GM21423 (cell line): Measurements from ENCODE around the gene SLC22A14.
"Not testable (repeated sequence)": the region's sequence is repeated elsewhere in the genome, so short reads cannot be mapped to it uniquely, and the experiment has no call there.

Experiments
- ATAC-seq: cut with Tn5 transposase; IDR thresholded peaks from one replicate; pipeline ENCODE4 v1.9.1; 2021; ENCODE audit warnings: mild to moderate bottlenecking, moderate library complexity; ENCODE audit not compliant: unreplicated experiment

The SLC22A14 gene

DNA sequence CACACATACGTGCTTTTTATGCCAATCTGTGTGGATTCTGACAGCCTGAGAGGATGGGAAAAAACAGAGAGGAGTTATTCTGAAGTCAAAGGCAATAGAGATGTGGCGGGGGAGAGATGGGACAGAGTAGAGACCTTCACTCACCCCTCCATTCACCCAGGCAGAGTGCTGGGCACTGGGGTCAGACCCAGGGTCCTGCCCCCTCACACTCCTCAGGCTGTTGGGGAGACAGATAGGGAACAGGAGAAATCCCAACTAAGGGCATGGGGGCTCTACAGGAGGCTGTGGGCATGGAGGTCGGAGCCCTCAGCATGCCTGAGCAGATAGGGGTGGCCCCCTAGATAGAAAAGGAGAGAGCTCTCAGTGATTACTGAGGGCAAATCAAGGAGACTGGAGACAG is 30.3 kb downstream of the SLC22A14 start:
- no peak for ATAC-seq

DNA sequence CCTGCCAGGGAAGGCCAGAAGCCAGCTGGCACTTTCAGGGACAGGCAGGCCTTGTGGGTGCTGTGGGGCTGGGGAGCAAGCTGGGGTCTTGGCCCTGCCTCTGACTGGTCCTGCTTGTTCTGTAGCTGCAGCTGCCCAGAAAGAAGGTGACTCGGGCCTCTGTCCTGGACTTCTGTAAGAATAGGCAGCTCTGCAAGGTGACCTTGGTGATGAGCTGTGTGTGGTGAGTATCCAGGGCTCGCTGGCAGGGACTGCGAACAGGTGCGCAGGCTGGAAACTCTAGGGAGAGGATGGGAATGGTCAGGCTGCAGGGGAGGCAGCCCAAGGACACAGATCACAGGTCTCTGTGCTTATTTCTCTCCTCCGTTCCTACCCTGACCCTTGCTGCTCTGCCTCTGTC is 31.2 kb downstream of the SLC22A14 start:
- no peak for ATAC-seq

DNA sequence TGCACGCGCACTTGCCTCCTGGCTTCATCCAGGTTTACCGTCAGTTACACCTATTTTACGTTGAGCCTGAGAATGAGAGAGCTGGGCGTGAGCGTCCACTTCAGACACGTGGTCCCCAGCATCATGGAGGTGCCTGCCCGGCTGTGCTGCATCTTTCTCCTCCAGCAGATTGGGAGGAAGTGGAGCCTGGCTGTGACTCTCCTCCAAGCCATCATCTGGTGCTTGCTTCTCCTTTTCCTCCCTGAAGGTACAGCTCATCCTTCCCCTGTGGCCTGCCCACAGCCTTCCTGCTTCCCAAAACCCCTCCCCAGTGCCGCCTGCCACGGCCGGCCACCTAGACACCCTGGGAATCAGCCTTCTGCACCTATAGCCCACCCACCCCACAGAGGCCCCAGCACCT is 31.6 kb downstream of the SLC22A14 start:
- ATAC-seq, result no peak

DNA sequence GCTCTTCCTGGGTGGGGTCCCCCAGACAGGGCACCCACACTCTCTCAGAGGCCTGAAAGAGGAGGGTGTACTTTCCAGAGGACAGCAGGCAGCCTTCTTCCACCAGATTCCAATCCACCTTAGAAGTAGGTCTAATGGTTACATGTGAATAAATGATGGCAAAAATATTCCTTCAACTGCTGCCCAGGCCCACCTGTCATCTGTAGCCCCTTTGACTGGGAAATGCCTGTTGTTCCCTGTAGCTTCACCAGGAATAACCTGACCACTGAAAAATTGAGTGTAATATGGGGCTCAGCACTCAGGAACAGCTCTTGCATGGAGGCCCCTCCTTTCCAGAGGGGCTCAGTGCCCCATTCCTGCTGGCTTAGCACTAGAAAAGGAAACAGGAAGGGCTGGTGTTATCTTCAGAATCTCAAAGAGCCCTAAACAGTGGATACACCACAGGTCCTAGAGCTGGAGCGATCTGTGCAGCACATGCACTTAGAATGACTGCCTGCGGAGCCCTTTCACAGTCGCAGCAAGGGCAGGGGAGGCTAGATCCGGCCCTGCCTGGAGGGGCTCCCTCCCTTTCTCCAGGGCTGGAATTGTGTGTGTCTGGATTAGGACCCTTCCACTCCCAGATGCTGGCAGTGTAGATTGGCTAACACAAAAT is 32.1 kb downstream of the SLC22A14 start:
- no peak for ATAC-seq

DNA sequence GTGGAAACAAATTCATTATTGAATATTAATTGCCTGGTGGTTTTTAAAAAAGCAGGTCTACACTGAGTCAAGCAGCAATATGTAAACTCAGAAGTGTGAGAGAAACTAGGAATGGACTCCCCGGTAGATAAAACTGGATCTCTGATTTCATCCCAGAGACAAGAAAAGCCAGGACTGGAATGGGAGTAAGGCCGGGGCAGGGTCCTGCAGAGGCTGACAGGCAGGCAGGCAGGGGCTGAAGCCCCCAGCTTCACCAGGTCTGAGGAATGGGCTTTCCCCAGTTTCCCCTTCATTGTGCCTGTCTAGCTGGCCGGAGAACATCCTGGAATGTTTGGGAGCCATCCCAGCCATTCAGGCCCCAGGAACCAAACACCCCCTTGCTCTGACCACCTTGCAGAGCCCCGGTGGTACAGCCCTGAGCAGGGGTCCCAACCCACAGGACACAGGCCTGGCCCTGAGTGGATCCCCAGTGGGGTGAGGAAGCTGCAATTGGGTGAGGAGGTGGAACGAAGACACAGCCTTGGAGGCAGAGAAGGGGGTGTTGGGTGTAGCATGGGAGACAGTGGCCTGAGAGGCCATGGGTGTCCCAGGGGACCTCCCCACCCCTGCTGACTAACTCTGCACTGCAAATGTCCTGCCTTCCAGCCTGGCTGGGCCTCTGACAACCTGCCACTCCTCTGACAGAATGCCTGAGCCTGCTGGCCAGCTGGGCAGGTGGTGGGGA is 32.8 kb downstream of the SLC22A14 start:
- ATAC-seq, result no peak

DNA sequence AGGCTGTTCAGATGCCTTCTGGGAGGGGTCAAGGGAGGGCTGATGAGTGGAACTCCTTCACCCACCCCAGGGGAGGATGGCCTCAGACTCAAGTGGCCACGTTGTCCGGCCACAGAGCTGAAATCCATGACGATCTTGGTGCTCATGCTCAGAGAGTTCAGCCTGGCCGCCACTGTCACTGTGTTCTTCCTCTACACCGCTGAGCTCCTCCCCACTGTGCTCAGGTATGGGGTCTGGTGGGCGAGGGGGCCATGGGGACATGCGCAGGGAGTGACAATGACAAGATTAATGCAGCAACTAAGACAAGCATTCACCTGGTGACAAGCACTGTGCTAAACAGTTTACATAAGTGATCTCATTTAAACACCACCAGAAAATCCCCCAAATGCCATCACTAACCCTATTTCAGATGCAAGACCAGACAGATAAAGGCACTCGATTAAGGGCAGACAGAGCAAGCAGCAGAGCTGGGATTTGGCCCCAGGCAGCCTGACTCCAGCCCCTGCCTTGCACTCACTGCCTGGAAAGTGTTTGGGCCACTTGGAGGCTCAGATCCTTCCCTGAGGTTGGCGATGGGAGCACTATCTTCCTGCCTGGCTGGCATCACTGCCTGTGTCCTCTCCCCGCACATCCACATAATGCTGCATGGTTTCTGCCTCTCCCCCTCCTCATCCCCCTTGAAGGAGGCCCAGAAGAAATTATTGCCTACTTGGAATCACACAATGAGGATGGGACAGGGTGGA is 33.6 kb downstream of the SLC22A14 start:
- no peak for ATAC-seq

DNA sequence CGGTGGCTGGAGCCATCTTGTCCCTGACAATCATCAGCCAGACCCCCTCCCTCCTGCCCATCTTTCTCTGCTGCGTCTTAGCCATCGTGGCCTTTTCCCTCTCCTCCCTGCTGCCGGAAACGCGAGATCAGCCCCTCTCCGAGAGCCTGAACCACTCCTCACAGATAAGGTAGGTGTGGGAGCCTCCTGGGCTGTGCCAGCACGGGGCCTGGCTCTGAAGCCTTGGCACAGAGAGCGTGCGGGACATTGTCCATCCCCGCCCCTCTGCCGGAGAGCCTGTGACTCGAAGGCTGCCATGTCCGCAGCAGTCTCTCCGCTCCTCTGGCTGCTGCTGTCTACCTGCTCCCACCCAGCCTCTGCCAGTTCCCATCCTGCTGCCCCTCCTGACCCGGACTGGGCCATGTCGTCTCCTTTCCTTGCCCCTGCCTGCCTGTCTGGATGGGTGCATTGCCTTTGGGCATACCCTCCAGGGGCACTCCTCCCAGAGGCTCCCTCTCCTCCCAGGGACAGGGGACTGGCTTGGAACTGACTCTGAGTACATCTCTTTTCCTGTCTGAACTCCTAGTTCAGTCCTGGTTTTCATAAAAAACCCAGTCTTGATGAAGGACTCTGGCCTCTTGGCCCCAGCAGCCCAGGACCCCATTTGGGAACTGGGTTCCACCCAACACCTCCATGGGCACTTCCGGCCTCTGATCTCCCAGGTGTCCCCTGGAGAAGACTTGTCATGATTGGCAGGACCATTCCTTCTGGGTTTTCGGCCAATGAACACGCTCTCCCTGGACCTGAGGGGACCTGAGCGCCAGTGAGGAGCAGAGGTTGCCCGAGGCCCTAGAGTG is 34.5 kb downstream of the SLC22A14 start:
- no peak for ATAC-seq

DNA sequence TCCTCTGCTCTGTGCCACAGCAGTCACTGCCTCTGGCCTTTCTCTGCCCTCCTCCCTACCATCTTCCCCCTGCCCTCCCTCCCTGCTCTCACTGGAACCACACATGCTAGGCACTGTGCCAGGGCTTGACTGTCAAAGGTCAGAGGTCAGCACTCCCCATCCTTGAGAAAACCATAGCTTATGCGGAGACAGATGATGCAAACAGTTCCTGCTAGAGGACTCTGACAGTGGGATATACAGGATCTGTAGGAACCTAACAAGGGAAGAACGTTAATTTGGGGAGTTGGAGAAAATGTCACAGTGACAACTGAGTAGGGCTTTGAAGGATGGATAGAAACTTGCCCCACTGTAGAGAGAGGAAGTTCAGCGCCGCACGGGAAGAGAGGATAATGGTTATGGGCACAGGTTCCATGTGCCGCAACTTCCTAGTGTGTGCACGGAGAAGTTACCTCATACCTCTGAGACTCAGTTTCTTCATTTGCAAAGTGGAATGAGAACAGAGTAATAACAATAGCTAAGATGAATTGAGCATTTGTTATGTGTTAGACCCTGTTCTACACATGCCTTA is 35.2 kb downstream of the SLC22A14 start:
- no peak for ATAC-seq

DNA sequence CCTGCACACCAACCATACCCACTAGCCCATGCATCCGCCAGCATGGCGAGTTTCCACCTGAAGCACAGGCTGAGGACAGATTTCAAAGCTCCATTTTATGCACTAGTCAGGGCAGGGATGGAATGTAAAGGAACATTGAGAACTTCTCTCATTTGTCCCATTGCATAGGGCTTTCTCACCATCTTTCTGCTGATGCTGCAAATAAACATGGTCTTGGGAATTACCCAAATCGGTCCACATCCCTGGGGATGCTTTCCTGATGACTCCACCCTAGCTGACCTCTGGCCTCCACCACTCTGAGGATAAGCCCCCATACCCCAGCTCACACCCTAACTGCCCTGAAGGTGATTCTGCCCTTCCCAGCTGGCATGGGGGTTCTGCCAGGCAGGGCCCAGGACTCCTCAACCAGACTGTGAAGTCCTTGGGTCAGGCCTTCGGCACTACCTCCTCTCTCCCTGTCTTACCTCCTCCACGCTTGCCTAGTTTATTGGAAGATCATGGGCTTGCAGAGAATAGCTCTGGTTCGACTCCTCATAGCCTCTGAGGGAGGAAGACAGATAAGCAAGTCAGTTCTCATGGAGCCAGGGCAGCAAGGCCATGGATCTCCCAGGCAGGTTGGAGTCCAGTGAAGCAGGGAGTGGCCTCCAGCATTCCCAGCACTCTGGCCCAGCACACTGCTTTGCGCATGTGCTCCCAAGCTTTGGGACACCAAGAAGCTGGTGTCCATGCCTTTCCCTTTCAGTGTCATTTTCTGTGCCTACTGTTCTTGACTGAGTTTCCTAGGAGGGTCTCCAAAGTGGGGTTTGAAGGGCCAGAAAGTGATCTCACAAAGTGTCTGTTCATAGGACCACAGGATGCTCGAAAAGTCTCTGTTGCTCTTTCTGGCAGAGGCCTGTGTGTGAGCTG is 36.9 kb downstream of the SLC22A14 start:
- ATAC-seq, result no peak

DNA sequence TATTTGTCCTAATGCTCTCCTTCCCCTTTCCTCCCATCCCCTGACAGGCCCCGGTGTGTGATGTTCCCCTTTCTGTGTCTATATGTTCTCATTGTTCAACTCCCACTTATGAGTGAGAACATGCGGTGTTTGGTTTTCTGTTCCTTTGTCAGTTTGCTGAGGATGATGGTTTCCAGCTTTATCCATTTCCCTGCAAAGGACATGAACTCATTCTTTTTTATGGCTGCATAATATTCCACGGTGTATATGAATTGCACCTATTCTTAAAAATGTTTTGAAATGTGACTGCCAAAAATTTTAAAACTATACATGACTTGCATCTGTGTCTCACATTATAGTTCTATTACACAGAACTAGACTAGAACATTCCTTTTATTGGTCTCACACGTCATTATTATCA is 38.5 kb downstream of the SLC22A14 start:
- ATAC-seq, result not testable (repeated sequence)

DNA sequence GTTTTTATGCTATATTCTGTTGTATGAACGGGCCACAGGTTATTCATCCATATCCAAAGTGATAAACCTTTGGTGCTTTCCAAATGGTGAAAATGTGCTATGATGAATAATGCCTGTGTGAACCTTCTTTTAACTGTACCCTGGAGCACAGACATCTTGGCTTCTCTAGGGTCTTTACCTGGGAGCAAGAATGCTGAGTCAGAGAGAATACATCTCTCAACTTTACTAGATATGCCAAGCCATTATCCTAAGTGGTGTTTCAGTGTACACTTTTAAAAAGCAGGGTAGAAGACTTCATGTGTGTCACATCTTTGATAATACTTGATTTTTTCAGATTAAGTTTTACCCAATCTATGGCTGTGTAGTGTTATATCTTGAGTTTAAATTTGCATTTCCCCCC is 41.0 kb downstream of the SLC22A14 start:
- no peak for ATAC-seq

DNA sequence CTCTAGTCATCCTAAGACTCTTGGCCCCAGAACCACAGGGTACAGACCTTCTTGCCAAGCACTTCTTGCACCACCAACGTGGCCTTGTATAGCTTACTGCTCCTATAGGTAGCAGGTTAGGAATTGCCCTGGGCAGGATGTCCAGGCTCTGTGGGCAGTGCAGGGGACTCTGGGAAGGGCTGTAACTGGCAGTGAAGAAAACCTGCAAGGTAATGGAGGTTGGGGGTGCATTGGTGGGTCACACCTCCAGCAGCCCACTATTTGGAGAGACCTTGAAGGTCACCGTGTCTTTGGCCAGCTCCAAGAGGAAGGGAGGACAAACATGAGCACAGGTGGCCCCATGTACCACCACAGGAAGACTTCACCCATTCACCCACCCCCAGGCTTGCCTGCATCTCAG is 43.2 kb downstream of the SLC22A14 start:
- no peak for ATAC-seq

DNA sequence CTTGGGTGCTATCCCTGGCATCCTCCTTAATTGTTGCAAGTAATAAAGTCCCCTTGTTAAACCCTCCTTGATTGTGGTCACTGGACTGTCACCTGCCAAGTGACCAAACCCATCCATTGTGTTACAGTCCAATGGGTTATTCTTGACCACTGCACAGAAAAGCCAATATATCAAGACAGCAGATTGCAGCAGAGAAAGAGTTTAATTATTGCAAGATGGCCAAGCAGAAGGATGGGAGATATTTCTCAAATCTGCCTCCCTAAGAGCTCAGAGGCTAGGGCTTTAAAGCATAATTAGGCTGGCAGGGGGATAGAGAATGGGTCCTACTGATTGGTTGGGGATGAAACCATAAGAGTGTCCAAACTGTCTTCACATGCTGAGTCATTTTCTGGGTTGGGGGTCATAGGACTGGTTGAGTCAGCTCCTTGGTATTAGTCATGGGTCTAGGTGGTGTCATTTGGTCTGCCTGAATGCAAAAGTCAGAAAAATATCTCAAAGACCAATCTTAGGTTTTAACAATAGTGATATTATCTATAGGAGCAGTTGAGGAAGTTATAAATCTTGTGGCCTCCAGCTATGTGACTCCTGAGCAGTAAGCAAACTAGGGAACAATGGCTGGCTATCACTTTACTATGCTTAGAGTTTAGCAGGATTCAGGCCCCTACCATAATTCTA is 45.4 kb downstream of the SLC22A14 start:
- no peak for ATAC-seq

DNA sequence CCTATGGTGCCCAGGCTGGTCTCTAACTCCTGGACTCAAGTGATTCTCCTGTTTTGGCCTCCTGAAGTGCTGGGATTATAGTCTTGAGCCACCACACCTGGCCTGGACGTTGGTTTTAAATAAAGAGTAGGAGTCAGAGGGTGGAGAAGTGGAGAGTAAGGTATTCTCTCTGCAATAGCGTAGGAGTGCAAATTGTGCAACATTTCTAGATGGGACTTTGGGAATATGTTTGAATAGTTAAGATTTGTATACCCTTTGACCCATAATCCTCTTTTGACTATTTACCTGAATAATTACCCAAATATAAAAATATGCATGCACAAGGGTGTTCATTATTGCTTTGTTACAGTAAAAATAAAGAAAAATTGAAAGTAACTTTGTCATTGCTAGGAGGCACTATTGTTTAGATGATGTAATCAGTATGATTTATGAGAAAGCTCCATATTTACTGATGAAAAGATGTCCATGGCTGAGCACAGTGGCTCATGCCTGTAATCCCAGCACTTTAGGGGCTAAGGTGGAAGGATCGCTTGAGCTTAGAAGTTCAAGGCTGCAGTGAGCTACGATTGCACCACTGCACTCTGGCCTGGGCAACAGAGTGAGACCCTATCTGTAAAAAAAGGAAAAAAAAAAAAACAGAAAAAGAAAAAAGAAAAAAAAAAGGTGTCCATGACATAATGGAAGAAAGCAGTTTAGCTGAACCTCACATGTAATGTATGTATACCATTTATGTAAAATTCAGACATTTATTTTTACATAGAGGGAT is 49.3 kb downstream of the SLC22A14 start:
- no peak for ATAC-seq

DNA sequence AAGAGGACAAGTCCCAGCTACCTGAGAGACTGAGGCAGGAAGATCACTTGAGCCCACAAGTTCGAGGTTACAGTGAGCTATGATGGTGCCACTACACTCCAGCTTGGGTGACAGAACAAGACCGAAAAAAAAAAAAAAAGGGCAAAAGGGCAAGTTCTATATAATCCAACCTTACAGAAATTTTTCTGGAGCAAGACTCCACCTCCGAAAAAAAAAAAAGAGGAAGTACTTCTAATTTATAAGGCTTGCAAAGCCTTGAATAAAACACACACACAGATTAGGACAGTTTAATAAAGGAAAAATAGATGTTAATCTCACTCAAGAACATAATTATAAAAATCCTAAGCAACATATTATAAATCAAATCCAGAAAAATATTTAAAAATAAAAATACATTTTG is 50.1 kb downstream of the SLC22A14 start:
- ATAC-seq, result no peak

DNA sequence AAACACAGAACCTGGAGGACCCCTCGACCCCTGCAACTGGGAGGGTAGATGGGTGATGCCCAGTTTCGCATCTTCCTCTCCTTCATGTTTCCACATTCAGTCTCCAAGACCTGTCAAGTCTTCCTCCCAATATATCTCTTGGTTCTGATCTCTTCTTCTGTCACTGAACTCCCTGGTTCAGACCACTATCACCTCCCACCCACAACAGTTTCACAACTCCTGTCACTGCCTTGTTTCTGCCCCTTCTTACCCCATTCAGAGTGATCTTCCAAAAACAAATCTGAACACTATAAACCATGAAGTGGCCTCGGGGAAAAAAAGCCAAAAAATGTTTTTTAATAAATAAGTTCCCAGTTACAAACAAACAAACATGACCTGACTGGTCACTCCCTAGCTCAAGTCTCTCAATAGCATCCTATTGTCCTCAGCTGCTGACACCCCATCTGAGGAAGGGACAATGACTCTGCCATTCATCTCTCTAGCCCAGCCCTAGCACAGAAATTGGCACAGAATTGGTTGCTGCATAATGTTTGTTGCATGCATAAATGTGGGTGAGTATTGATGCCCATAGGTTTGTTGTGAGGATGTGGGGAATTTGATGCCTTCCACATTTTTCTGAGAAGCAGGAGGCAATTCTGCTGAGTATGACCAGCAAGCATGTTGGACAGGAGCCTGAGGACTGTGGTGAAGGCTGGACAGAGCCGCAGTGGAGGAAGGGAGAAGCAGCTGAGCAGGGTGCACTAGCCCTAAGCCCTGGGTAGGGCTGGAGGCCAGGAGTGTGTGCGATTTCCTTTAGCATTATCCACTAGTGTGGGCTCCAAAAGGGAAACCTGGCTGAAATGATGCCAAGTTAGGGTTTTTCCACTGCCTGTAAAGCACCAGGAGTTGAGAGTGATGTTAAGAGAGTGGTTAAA is 52.3 kb downstream of the SLC22A14 start:
- no peak for ATAC-seq

DNA sequence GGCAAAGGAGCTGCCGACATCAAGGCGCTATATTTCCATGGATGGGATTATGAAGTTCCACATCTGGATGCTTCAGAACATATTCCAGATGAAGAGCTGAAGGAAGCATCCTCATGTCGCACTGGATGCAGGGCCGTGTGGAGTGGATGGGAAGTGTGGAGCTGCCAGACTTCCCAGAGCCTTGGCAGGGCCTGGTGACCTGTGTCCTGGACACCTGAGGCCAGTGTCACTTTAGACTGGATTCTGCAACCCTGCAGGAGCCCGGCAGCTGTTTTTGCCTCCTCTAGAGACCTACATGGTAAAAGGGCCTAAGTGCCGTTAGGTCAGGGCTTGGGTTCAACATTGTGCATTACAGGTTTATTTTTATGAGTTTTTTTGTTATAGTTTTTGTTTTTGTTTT is 53.2 kb downstream of the SLC22A14 start:
- no peak for ATAC-seq

DNA sequence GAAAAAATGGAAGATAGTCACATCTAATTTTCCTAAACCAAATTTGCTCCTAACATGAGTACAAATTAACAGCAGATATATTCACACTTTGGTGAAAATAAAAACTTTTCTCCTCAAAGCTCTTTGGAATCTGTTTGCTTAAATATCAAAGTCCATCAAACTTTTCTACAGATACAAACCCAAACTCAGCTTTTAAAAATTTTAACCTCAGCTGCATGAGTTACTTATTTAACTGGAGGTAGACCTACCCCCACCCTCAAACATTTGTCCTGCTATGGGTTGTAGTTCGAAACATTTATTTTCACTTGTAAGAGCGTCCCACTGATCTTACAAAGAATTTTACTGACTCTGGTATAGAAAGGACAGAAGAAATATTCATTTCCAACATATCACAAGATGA is 55.6 kb downstream of the SLC22A14 start:
- ATAC-seq, result no peak
